ENCODE data around the gene TUBB4A. TPM values are rescaled to one million over a fixed set of nuclear protein-coding genes. Genes with fewer than 3 reads are reported as not detected.

Gene TUBB4A
- total RNA-seq, 1 donor from 2014 or later = 43.4 TPM

GRCh38 chr19:6460099-6460884 is 41.8 kb downstream of the TUBB4A start:
- DNase-seq (ENCODE audit: low spot score, unreplicated experiment) = peak; percentile 92
- peak; percentile 68 for TF ChIP-seq CTCF (IDR thresholded peaks at IDR 0.05; ENCODE audit: unreplicated experiment)
- Mint-ChIP-seq H3K4me3 (ENCODE audit: low read depth) (peak overlapping the region; percentile 88), H3K36me3 (ENCODE audit: insufficient read depth) (peaks cover 9% of the 10 kb centered on the region), H3K9me3 (ENCODE audit: low read depth) (no peaks in the 10 kb centered on the region), H3K27ac (peak overlapping the region; percentile 96), H3K27me3 (no peaks in the 10 kb centered on the region), H3K4me1 (ENCODE audit: low read depth) (peaks cover 18% of the 10 kb centered on the region)

GRCh38 chr19:6459262-6460098 is 42.6 kb downstream of the TUBB4A start, which contains the start of gene SLC25A23:
Gene SLC25A23 (minus strand): TSS chr19:6459792. CDS start chr19:6459628, 164 bp downstream.
- H3K9me3 Mint-ChIP-seq (ENCODE audit: low read depth) = no peaks in the 10 kb centered on the region
- H3K27ac Mint-ChIP-seq = peak within 1 kb of the TSS; percentile 96
- H3K27me3 Mint-ChIP-seq = no peaks in the 10 kb centered on the region
- peak within 1 kb of the TSS; percentile 90 for H3K4me3 Mint-ChIP-seq (ENCODE audit: low read depth)
- peak; percentile 65 for DNase-seq (ENCODE audit: low spot score, unreplicated experiment)
- no peak for TF ChIP-seq CTCF (IDR thresholded peaks at IDR 0.05; ENCODE audit: unreplicated experiment)
- peaks cover 17% of the 10 kb centered on the region for H3K36me3 Mint-ChIP-seq (ENCODE audit: insufficient read depth)
- H3K4me1 Mint-ChIP-seq (ENCODE audit: low read depth) = peaks cover 11% of the 10 kb centered on the region

- DNase-seq (ENCODE audit: low spot score, unreplicated experiment) = no peak
- Mint-ChIP-seq H3K36me3 (ENCODE audit: insufficient read depth) (peaks cover 23% of the 10 kb centered on the region), H3K9me3 (ENCODE audit: low read depth) (no peaks in the 10 kb centered on the region)
These were observed 43.3 kb downstream of the TUBB4A start for GRCh38 chr19:6458695-6459261.

GRCh38 chr19:6457958-6458694 is 44.0 kb downstream of the TUBB4A start:
- H3K27me3 Mint-ChIP-seq = no peaks in the 10 kb centered on the region
- peaks cover 8% of the 10 kb centered on the region for H3K4me1 Mint-ChIP-seq (ENCODE audit: low read depth)
- no peaks in the 10 kb centered on the region for H3K9me3 Mint-ChIP-seq (ENCODE audit: low read depth)
- peak overlapping the region; percentile 90 for H3K4me3 Mint-ChIP-seq (ENCODE audit: low read depth)
- DNase-seq (ENCODE audit: low spot score, unreplicated experiment) = no peak
- TF ChIP-seq CTCF (IDR thresholded peaks at IDR 0.05; ENCODE audit: unreplicated experiment) = no peak
- H3K36me3 Mint-ChIP-seq (ENCODE audit: insufficient read depth) = peaks cover 30% of the 10 kb centered on the region
- no peak overlapping the region for H3K27ac Mint-ChIP-seq

More at GRCh38 chr19:6458695-6459261, 43.3 kb downstream of the TUBB4A start:
- Mint-ChIP-seq H3K4me1 (ENCODE audit: low read depth) (peaks cover 8% of the 10 kb centered on the region), H3K27ac (peak overlapping the region; percentile 93), H3K27me3 (no peaks in the 10 kb centered on the region), H3K4me3 (ENCODE audit: low read depth) (peak overlapping the region; percentile 90)
- TF ChIP-seq CTCF (IDR thresholded peaks at IDR 0.05; ENCODE audit: unreplicated experiment) = no peak
